HepG2 (cell line): ENCODE data around the gene CNP. TPM values are rescaled to one million over a fixed set of nuclear protein-coding genes. Genes with fewer than 3 reads are reported as not detected.

ENCODE experiments used
- AKNA ChIP-seq: sonication (generic); formaldehyde crosslinking; IDR thresholded peaks from 2 replicates; pipeline ENCODE4 v1.4.0; 2020; ENCODE audit warnings: missing genetic modification reagents, borderline replicate concordance
- ARNTL ChIP-seq: sonication (generic); formaldehyde crosslinking; IDR thresholded peaks from 2 replicates; pipeline ENCODE4 v1.4.0; 2020; ENCODE audit warnings: mild to moderate bottlenecking, missing genetic modification reagents
- DMAP1 ChIP-seq: IDR thresholded peaks from 2 replicates; pipeline ENCODE4 v1.6.1; 2016
- DRAP1 ChIP-seq: IDR thresholded peaks from 2 replicates; pipeline ENCODE4 v1.6.1; 2016; ENCODE audit warnings: missing genetic modification reagents, missing compliant biosample characterization
- E2F2 ChIP-seq: sonication (generic); formaldehyde crosslinking; IDR thresholded peaks from 2 replicates; pipeline ENCODE4 v1.4.0; 2020; ENCODE audit warnings: missing genetic modification reagents, borderline replicate concordance
- KAT2B ChIP-seq: fragments of 150-350 bp; IDR thresholded peaks from 2 replicates; pipeline ENCODE4 v1.6.1; 2014; ENCODE audit warnings: low read depth, low read length, borderline replicate concordance
- KLF12 ChIP-seq: sonication (generic); formaldehyde crosslinking; IDR thresholded peaks from 2 replicates; pipeline ENCODE4 v1.4.0; 2020; ENCODE audit warnings: missing genetic modification reagents, borderline replicate concordance
- MAX ChIP-seq: IDR thresholded peaks from 2 replicates; pipeline ENCODE4 v1.6.1; 2012; ENCODE audit warnings: inconsistent platforms
- MAZ ChIP-seq, 2 experiments: sonication (generic) in 1 of 2; formaldehyde crosslinking in 1 of 2; IDR thresholded peaks; 2 replicates each; pipeline versions ENCODE4 v1.5.0 to v1.6.1; 2012 to 2020; ENCODE audit warnings: low read depth in 2 of 2, mild to moderate bottlenecking in 2 of 2, borderline replicate concordance in 1 of 2, improper control_type of control experiment in 1 of 2, low read length in 1 of 2, missing genetic modification reagents in 1 of 2, moderate library complexity in 1 of 2
- MEIS2 ChIP-seq: sonication (generic); formaldehyde crosslinking; IDR thresholded peaks from 2 replicates; pipeline ENCODE4 v1.9.0; 2021; ENCODE audit warnings: mild to moderate bottlenecking, missing genetic modification reagents
- SNRNP70 ChIP-seq: fragments of 200-400 bp; formaldehyde crosslinking; IDR thresholded peaks from 2 replicates; pipeline ENCODE4 v1.6.1; 2017; ENCODE audit warnings: mild to moderate bottlenecking, low read depth, low read length, moderate library complexity
- TEAD3 ChIP-seq: optimal IDR thresholded peaks from 2 replicates; pipeline ENCODE3; 2016; ENCODE audit warnings: borderline replicate concordance
- WIZ ChIP-seq: sonication (generic); formaldehyde crosslinking; IDR thresholded peaks from 2 replicates; pipeline ENCODE4 v1.5.1; 2020; ENCODE audit warnings: mild to moderate bottlenecking, missing genetic modification reagents
- ZNF143 ChIP-seq: sonication (generic); formaldehyde crosslinking; IDR thresholded peaks from 2 replicates; pipeline ENCODE4 v1.4.0; 2020; ENCODE audit warnings: missing genetic modification reagents
- ZNF225 ChIP-seq: sonication (generic); formaldehyde crosslinking; IDR thresholded peaks from 2 replicates; pipeline ENCODE4 v1.4.0; 2020; ENCODE audit warnings: mild to moderate bottlenecking, missing genetic modification reagents
- ZNF350 ChIP-seq: sonication (generic); formaldehyde crosslinking; IDR thresholded peaks from 2 replicates; pipeline ENCODE4 v1.4.0; 2020; ENCODE audit warnings: mild to moderate bottlenecking, low read depth, missing genetic modification reagents, borderline replicate concordance
- ZNF382 ChIP-seq: sonication (generic); formaldehyde crosslinking; IDR thresholded peaks from 2 replicates; pipeline ENCODE4 v1.5.0; 2020; ENCODE audit warnings: missing genetic modification reagents, mild to moderate bottlenecking, borderline replicate concordance
- ZNF441 ChIP-seq: sonication (generic); formaldehyde crosslinking; IDR thresholded peaks from 2 replicates; pipeline ENCODE4 v1.7.0; 2021; ENCODE audit warnings: missing genetic modification reagents, borderline replicate concordance
- ZNF543 ChIP-seq: sonication (generic); formaldehyde crosslinking; IDR thresholded peaks from 2 replicates; pipeline ENCODE4 v1.4.0; 2020; ENCODE audit warnings: mild to moderate bottlenecking, missing genetic modification reagents
- ZNF552 ChIP-seq: sonication (generic); formaldehyde crosslinking; IDR thresholded peaks from 2 replicates; pipeline ENCODE4 v1.9.0; 2022; ENCODE audit warnings: missing genetic modification reagents, mild to moderate bottlenecking, borderline replicate concordance
- ZNF672 ChIP-seq: sonication (generic); formaldehyde crosslinking; IDR thresholded peaks from 2 replicates; pipeline ENCODE4 v1.8.1; 2022; ENCODE audit warnings: missing genetic modification reagents
- ZNF776 ChIP-seq: sonication (generic); formaldehyde crosslinking; IDR thresholded peaks from 2 replicates; pipeline ENCODE4 v1.4.0; 2020; ENCODE audit warnings: mild to moderate bottlenecking, missing genetic modification reagents
- ZNF792 ChIP-seq: IDR thresholded peaks from 2 replicates; pipeline ENCODE4 v1.6.1; 2016
- ZNF839 ChIP-seq: sonication (generic); formaldehyde crosslinking; IDR thresholded peaks from 2 replicates; pipeline ENCODE4 v1.4.0; 2020; ENCODE audit warnings: missing genetic modification reagents, mild to moderate bottlenecking, borderline replicate concordance
- ZNF841 ChIP-seq: sonication (generic); formaldehyde crosslinking; IDR thresholded peaks from 2 replicates; pipeline ENCODE4 v1.8.1; 2023; ENCODE audit warnings: missing genetic modification reagents, borderline replicate concordance
- polyA plus RNA-seq, 8 experiments: library from polyadenylated mRNA; depleted of rRNA in 3 of 8; stranded (reverse) in 7 of 8; unstranded in 1 of 8; fragments of >200 nt; fragmentation: Illumina TruSeq in 4 of 8; extraction: Trizol in 4 of 8; gene quantifications; 2 replicates each; pipeline versions ENCODE4 v1.2.1 to v1.2.3, GENCODE V29; 2011 to 2016; ENCODE audit warnings: low read depth in 4 of 8, missing spikeins in 1 of 8, mixed read lengths in 1 of 8; ENCODE audit not compliant: insufficient read depth in 1 of 8
- total RNA-seq, 5 experiments: library from RNA; depleted of rRNA; stranded (reverse); fragments of >200 nt; fragmentation: Illumina TruSeq; extraction: Trizol; gene quantifications; 2 replicates each; pipeline ENCODE4 v1.2.3, GENCODE V29; 2016; ENCODE audit warnings: low read depth in 1 of 5

Gene CNP
- total and polyA plus RNA-seq, 2 of the 13 experiments (the other 11 are each of a cell fraction or from before 2014, with no cell fraction given) = 97.2 to 161 TPM

- 0 out of 2 replicates have a peak, but pooled peaks have one; percentile 35 for TF ChIP-seq ZNF776 (CRISPR knock-in tag)
- TF ChIP-seq KLF12 (CRISPR knock-in tag) = no peak
- no peak for TF ChIP-seq DRAP1 (CRISPR knock-in tag)
- TF ChIP-seq ZNF672 (CRISPR knock-in tag) = no peak
- no peak for TF ChIP-seq MEIS2
- TF ChIP-seq ZNF552 (CRISPR knock-in tag) = 0 out of 2 replicates have a peak, but pooled peaks have one; percentile 19
- no peak for TF ChIP-seq ZNF839 (CRISPR knock-in tag)
- TF ChIP-seq MAX = no peak
- no peak for TF ChIP-seq AKNA
- no peak for TF ChIP-seq ZNF792
- no peak for TF ChIP-seq KAT2B
- TF ChIP-seq ZNF225 (CRISPR knock-in tag) = no peak
- TF ChIP-seq ZNF382 (CRISPR knock-in tag) = no peak
- no peak for TF ChIP-seq E2F2 (CRISPR knock-in tag)
- TF ChIP-seq MAZ (IDR thresholded peaks at IDR 0.05; ENCODE audit: borderline replicate concordance, low read depth, low read length) = no peak
- no peak for TF ChIP-seq MAZ (CRISPR knock-in tag; IDR thresholded peaks at IDR 0.05; ENCODE audit: low read depth)
- TF ChIP-seq ZNF543 = 0 out of 2 replicates have a peak, but pooled peaks have one; percentile 15
- no peak for TF ChIP-seq ARNTL (CRISPR knock-in tag)
- TF ChIP-seq DMAP1 (CRISPR knock-in tag) = no peak
- no peak for TF ChIP-seq TEAD3
- TF ChIP-seq SNRNP70 = no peak
- TF ChIP-seq ZNF441 (CRISPR knock-in tag) = no peak; the same call in 1 of the 2 replicates
- TF ChIP-seq ZNF143 (CRISPR knock-in tag) = no peak
- TF ChIP-seq WIZ = peak; percentile 68; the same call in 1 of the 2 replicates
- no peak for TF ChIP-seq ZNF841 (CRISPR knock-in tag)
- TF ChIP-seq ZNF350 (CRISPR knock-in tag) = no peak
Measured at GRCh38 chr17:41917679-41918313, 48.8 kb upstream of the CNP start (continued).
